Calu3 (cell line): ENCODE results near the gene CCNYL1. TPM values are rescaled to one million over a fixed set of nuclear protein-coding genes. Genes with fewer than 3 reads are reported as not detected.
"Not testable (repeated sequence)": the region's sequence is repeated elsewhere in the genome, so short reads cannot be mapped to it uniquely, and the experiment has no call there.

Source experiments
- BruUV-seq: library from RNA; stranded (reverse); fragments of 400-500 nt; replicated peaks from 2 replicates; lab custom pipeline; 2021; lab: Mats Ljungman, UMichigan
- CTCF ChIA-PET: fragments of 300-600 bp; sonication (Branson Sonifier 250); formaldehyde crosslinking; loops from one replicate; lab custom pipeline; 2022; ENCODE audit warnings: antibody characterized with exemption; lab: Charles Lee
- DNase-seq: peaks from one replicate; pipeline ENCODE4 v3.0.0; 2022
- H3K27ac Mint-ChIP-seq: one replicate; pipeline ENCODE4 v1.8.0; 2022; ENCODE audit warnings: mixed read lengths; ENCODE audit not compliant: unreplicated experiment
- H3K27me3 Mint-ChIP-seq: one replicate; pipeline ENCODE4 v1.8.0; 2022; ENCODE audit warnings: mixed read lengths; ENCODE audit not compliant: unreplicated experiment
- H3K36me3 Mint-ChIP-seq: one replicate; pipeline ENCODE4 v1.8.0; 2022; ENCODE audit warnings: mild to moderate bottlenecking, moderate library complexity, mixed read lengths; ENCODE audit not compliant: insufficient read depth, unreplicated experiment
- H3K4me1 Mint-ChIP-seq: one replicate; pipeline ENCODE4 v1.8.0; 2022; ENCODE audit warnings: mild to moderate bottlenecking, low read depth, mixed read lengths; ENCODE audit not compliant: unreplicated experiment
- H3K4me3 Mint-ChIP-seq: one replicate; pipeline ENCODE4 v1.8.0; 2022; ENCODE audit warnings: mild to moderate bottlenecking, low read depth, moderate library complexity, mixed read lengths; ENCODE audit not compliant: unreplicated experiment
- H3K9me3 Mint-ChIP-seq: one replicate; pipeline ENCODE4 v1.8.0; 2022; ENCODE audit warnings: low read depth, mixed read lengths; ENCODE audit not compliant: unreplicated experiment
- CTCF ChIP-seq: fragments of 200-600 bp; IDR thresholded peaks from one replicate; pipeline ENCODE4 v1.8.0; 2022; ENCODE audit warnings: antibody characterized with exemption; ENCODE audit not compliant: unreplicated experiment
- intact Hi-C: fragments of 100-400 bp; cut with micrococcal nuclease; formaldehyde crosslinking; loops from one replicate; pipeline ENCODE4 v1.10.0; 2022; ENCODE audit not compliant: unreplicated experiment
- total RNA-seq: library from RNA; stranded (reverse); gene quantifications from 2 replicates; pipeline ENCODE4 v1.2.3, GENCODE V29; 2022

Gene CCNYL1
- total RNA-seq, 1 experiment from 2014 or later: 13.7 TPM

GRCh38 chr2:207693641-207694249, 17.7 kb upstream of the CCNYL1 start:
- Mint-ChIP-seq H3K36me3 (no peaks in the 10 kb centered on the region), H3K27me3 (peaks cover 17% of the 10 kb centered on the region), H3K4me3 (no peak overlapping the region), H3K4me1 (no peaks in the 10 kb centered on the region), H3K27ac (no peak overlapping the region), H3K9me3 (no peaks in the 10 kb centered on the region)
- TF ChIP-seq CTCF: no peak
- DNase-seq: no peak
- intact Hi-C loops: no loop called here
- CTCF ChIA-PET: interaction anchor here (0.7 to 1.7 kb wide), 2 partner anchors 18 to 68 kb away, joined by 3 to 6 read pairs; partner anchors contain the start of genes CCNYL1 and METTL21A
- no TSS peak for BruUV-seq

GRCh38 chr2:207694811-207695281, 16.6 kb upstream of the CCNYL1 start:
- no peaks in the 10 kb centered on the region for H3K9me3 Mint-ChIP-seq
- intact Hi-C loops: no loop called here
- no peak overlapping the region for H3K4me3 Mint-ChIP-seq
- no peak for TF ChIP-seq CTCF
- no peak for DNase-seq
- CTCF ChIA-PET: interaction anchor here (0.6 kb wide), 1 partner anchor 712 kb away, joined by 7 read pairs; no protein-coding TSS in a partner anchor
- H3K27me3 Mint-ChIP-seq: peaks cover 17% of the 10 kb centered on the region
- no peaks in the 10 kb centered on the region for H3K36me3 Mint-ChIP-seq
- H3K27ac Mint-ChIP-seq: no peak overlapping the region
- H3K4me1 Mint-ChIP-seq: no peaks in the 10 kb centered on the region
- BruUV-seq: no TSS peak

- CTCF ChIA-PET: no interaction called here
- Mint-ChIP-seq H3K27me3 (peaks cover 17% of the 10 kb centered on the region), H3K27ac (no peak overlapping the region), H3K4me3 (no peak overlapping the region), H3K36me3 (no peaks in the 10 kb centered on the region), H3K9me3 (no peaks in the 10 kb centered on the region), H3K4me1 (no peaks in the 10 kb centered on the region)
- intact Hi-C loops: no loop called here
- BruUV-seq: no TSS peak
- no peak for DNase-seq
- TF ChIP-seq CTCF: no peak
Observed at GRCh38 chr2:207695293-207695692, 16.1 kb upstream of the CCNYL1 start.

GRCh38 chr2:207696911-207697310, 14.5 kb upstream of the CCNYL1 start:
- DNase-seq, H3K4me1 Mint-ChIP-seq, H3K9me3 Mint-ChIP-seq, H3K36me3 Mint-ChIP-seq, CTCF ChIA-PET, H3K4me3 Mint-ChIP-seq, H3K27ac Mint-ChIP-seq, BruUV-seq, intact Hi-C loops: not testable (repeated sequence)
- H3K27me3 Mint-ChIP-seq: peaks cover 17% of the 10 kb centered on the region

GRCh38 chr2:207697411-207697810, 14.0 kb upstream of the CCNYL1 start:
- no peak overlapping the region for H3K4me3 Mint-ChIP-seq
- intact Hi-C loops: no loop called here
- no peak for TF ChIP-seq CTCF
- no peak overlapping the region for H3K27ac Mint-ChIP-seq
- H3K36me3 Mint-ChIP-seq: no peaks in the 10 kb centered on the region
- CTCF ChIA-PET: no interaction called here
- H3K27me3 Mint-ChIP-seq: peaks cover 17% of the 10 kb centered on the region
- DNase-seq: no peak
- H3K9me3 Mint-ChIP-seq: no peaks in the 10 kb centered on the region
- no peaks in the 10 kb centered on the region for H3K4me1 Mint-ChIP-seq
- BruUV-seq: no TSS peak
